ENCODE data around the gene ASB2. TPM values are rescaled to one million over a fixed set of nuclear protein-coding genes. Genes with fewer than 3 reads are reported as not detected.
A peak's percentile ranks its signal among the peaks of the same experiment; 100 is the strongest.

ASB2 gene
- total and polyA plus RNA-seq, 5 donors, result 112 to 141 (median 120) TPM

GRCh38 chr14:93960774-93961438 lies 15.5 kb downstream of the ASB2 start:
- Histone ChIP-seq H3K9me3 (ENCODE audit: control insufficient read depth, low read length) (no peaks in the 10 kb centered on the region), H3K4me1 (ENCODE audit: control insufficient read depth, insufficient read depth, low read length) (peaks cover 20% of the 10 kb centered on the region), H3K4me3 (ENCODE audit: low read length) (no peak overlapping the region), H3K27ac (ENCODE audit: low read length) (no peak overlapping the region), H3K27me3 (ENCODE audit: control insufficient read depth, insufficient read depth) (no peaks in the 10 kb centered on the region)
- no peak for ATAC-seq
- DNase-seq, result peak in 1 of 3 donors; percentile 9
- intact Hi-C loops (cut with DNase I), result no loop called here
- WGBS, result 88% methylated on average over 3 of the region's 3 CpGs

- no peak overlapping the region for H3K4me3 ChIP-seq (ENCODE audit: low read length)
- no peaks in the 10 kb centered on the region for H3K27me3 ChIP-seq (ENCODE audit: control insufficient read depth, insufficient read depth)
- no peak overlapping the region for H3K27ac ChIP-seq (ENCODE audit: low read length)
- no peak for DNase-seq
- intact Hi-C loops (cut with DNase I), result no loop called here
- ATAC-seq, result no peak
- H3K4me1 ChIP-seq (ENCODE audit: control insufficient read depth, insufficient read depth, low read length), result peaks cover 24% of the 10 kb centered on the region
- H3K9me3 ChIP-seq (ENCODE audit: control insufficient read depth, low read length), result no peaks in the 10 kb centered on the region
These were observed 16.3 kb downstream of the ASB2 start for GRCh38 chr14:93960108-93960475.

GRCh38 chr14:93959239-93960107 lies 16.9 kb downstream of the ASB2 start:
- H3K4me1 ChIP-seq (ENCODE audit: control insufficient read depth, insufficient read depth, low read length), result peaks cover 24% of the 10 kb centered on the region
- no peak overlapping the region for H3K4me3 ChIP-seq (ENCODE audit: low read length)
- WGBS, result 71% methylated on average over 23 of the region's 23 CpGs
- intact Hi-C loops (cut with DNase I), result no loop called here
- H3K27ac ChIP-seq (ENCODE audit: low read length), result peak overlapping the region; percentile 31
- H3K9me3 ChIP-seq (ENCODE audit: control insufficient read depth, low read length), result no peaks in the 10 kb centered on the region
- DNase-seq (peak in 2 of 3 donors; percentile 33 to 68), ATAC-seq (peak in 1 of 2 donors; percentile 37)
- H3K27me3 ChIP-seq (ENCODE audit: control insufficient read depth, insufficient read depth), result no peaks in the 10 kb centered on the region

- DNase-seq (peak in 1 of 3 donors; percentile 18), ATAC-seq (no peak)
- no peak overlapping the region for H3K4me3 ChIP-seq (ENCODE audit: low read length)
- no peaks in the 10 kb centered on the region for H3K9me3 ChIP-seq (ENCODE audit: control insufficient read depth, low read length)
- no peak overlapping the region for H3K27ac ChIP-seq (ENCODE audit: low read length)
- no peaks in the 10 kb centered on the region for H3K27me3 ChIP-seq (ENCODE audit: control insufficient read depth, insufficient read depth)
- 85% methylated on average over 7 of the region's 7 CpGs for WGBS
- intact Hi-C loops (cut with DNase I), result no loop called here
- H3K4me1 ChIP-seq (ENCODE audit: control insufficient read depth, insufficient read depth, low read length), result peaks cover 21% of the 10 kb centered on the region
These were observed 17.7 kb downstream of the ASB2 start for GRCh38 chr14:93958567-93959238.

- H3K4me3 ChIP-seq (ENCODE audit: low read length), result no peak overlapping the region
- H3K4me1 ChIP-seq (ENCODE audit: control insufficient read depth, insufficient read depth, low read length), result peaks cover 18% of the 10 kb centered on the region
- ATAC-seq (no peak), DNase-seq (peak in 1 of 3 donors; percentile 41)
- H3K27ac ChIP-seq (ENCODE audit: low read length), result peak overlapping the region; percentile 53
- H3K27me3 ChIP-seq (ENCODE audit: control insufficient read depth, insufficient read depth), result no peaks in the 10 kb centered on the region
- WGBS, result 94% methylated on average over 16 of the region's 16 CpGs
- intact Hi-C loops (cut with DNase I), result no loop called here
- H3K9me3 ChIP-seq (ENCODE audit: control insufficient read depth, low read length), result no peaks in the 10 kb centered on the region
These were observed 18.4 kb downstream of the ASB2 start for GRCh38 chr14:93957751-93958566.

- WGBS, result 77% methylated on average over 7 of the region's 7 CpGs
- ATAC-seq (peak; percentile 2 to 22), DNase-seq (peak in 1 of 3 donors; percentile 10)
- H3K27ac ChIP-seq (ENCODE audit: low read length), result peak overlapping the region; percentile 53
- peaks cover 16% of the 10 kb centered on the region for H3K4me1 ChIP-seq (ENCODE audit: control insufficient read depth, insufficient read depth, low read length)
- intact Hi-C loops (cut with DNase I), result no loop called here
- no peaks in the 10 kb centered on the region for H3K9me3 ChIP-seq (ENCODE audit: control insufficient read depth, low read length)
- H3K27me3 ChIP-seq (ENCODE audit: control insufficient read depth, insufficient read depth), result no peaks in the 10 kb centered on the region
- H3K4me3 ChIP-seq (ENCODE audit: low read length), result no peak overlapping the region
These were observed 19.0 kb downstream of the ASB2 start for GRCh38 chr14:93957333-93957710.

GRCh38 chr14:93956514-93957332 lies 19.6 kb downstream of the ASB2 start:
- no peak overlapping the region for H3K4me3 ChIP-seq (ENCODE audit: low read length)
- ATAC-seq, result peak; percentile 41 to 62
- peaks cover 16% of the 10 kb centered on the region for H3K4me1 ChIP-seq (ENCODE audit: control insufficient read depth, insufficient read depth, low read length)
- DNase-seq, result no peak
- 40% methylated on average over 14 of the region's 14 CpGs for WGBS
- intact Hi-C loops (cut with DNase I), result no loop called here
- H3K27me3 ChIP-seq (ENCODE audit: control insufficient read depth, insufficient read depth), result no peaks in the 10 kb centered on the region
- peak overlapping the region; percentile 53 for H3K27ac ChIP-seq (ENCODE audit: low read length)
- no peaks in the 10 kb centered on the region for H3K9me3 ChIP-seq (ENCODE audit: control insufficient read depth, low read length)

GRCh38 chr14:93955850-93956481 lies 20.4 kb downstream of the ASB2 start:
- H3K27ac ChIP-seq (ENCODE audit: low read length), result peak overlapping the region; percentile 37
- H3K4me1 ChIP-seq (ENCODE audit: control insufficient read depth, insufficient read depth, low read length), result peaks cover 16% of the 10 kb centered on the region
- DNase-seq (no peak), ATAC-seq (no peak)
- H3K4me3 ChIP-seq (ENCODE audit: low read length), result no peak overlapping the region
- WGBS, result 46% methylated on average over 8 of the region's 8 CpGs
- H3K27me3 ChIP-seq (ENCODE audit: control insufficient read depth, insufficient read depth), result no peaks in the 10 kb centered on the region
- intact Hi-C loops (cut with DNase I), result no loop called here
- H3K9me3 ChIP-seq (ENCODE audit: control insufficient read depth, low read length), result no peaks in the 10 kb centered on the region

- H3K27ac ChIP-seq (ENCODE audit: low read length), result peak overlapping the region; percentile 37
- DNase-seq (no peak), ATAC-seq (peak; percentile 3 to 8)
- H3K4me1 ChIP-seq (ENCODE audit: control insufficient read depth, insufficient read depth, low read length), result peaks cover 16% of the 10 kb centered on the region
- H3K4me3 ChIP-seq (ENCODE audit: low read length), result no peak overlapping the region
- WGBS, result 44% methylated on average over 19 of the region's 19 CpGs
- no peaks in the 10 kb centered on the region for H3K9me3 ChIP-seq (ENCODE audit: control insufficient read depth, low read length)
- no peaks in the 10 kb centered on the region for H3K27me3 ChIP-seq (ENCODE audit: control insufficient read depth, insufficient read depth)
- intact Hi-C loops (cut with DNase I), result no loop called here
These were observed 21.2 kb downstream of the ASB2 start for GRCh38 chr14:93954900-93955849.
